ENCODE results near the gene GNAL. TPM values are rescaled to one million over a fixed set of nuclear protein-coding genes. Genes with fewer than 3 reads are reported as not detected.
A peak's percentile ranks its signal among the peaks of the same experiment; 100 is the strongest.

The GNAL gene
- total and polyA plus RNA-seq, 7 donors = 0.46 to 25.1 (median 13.2) TPM

DNA sequence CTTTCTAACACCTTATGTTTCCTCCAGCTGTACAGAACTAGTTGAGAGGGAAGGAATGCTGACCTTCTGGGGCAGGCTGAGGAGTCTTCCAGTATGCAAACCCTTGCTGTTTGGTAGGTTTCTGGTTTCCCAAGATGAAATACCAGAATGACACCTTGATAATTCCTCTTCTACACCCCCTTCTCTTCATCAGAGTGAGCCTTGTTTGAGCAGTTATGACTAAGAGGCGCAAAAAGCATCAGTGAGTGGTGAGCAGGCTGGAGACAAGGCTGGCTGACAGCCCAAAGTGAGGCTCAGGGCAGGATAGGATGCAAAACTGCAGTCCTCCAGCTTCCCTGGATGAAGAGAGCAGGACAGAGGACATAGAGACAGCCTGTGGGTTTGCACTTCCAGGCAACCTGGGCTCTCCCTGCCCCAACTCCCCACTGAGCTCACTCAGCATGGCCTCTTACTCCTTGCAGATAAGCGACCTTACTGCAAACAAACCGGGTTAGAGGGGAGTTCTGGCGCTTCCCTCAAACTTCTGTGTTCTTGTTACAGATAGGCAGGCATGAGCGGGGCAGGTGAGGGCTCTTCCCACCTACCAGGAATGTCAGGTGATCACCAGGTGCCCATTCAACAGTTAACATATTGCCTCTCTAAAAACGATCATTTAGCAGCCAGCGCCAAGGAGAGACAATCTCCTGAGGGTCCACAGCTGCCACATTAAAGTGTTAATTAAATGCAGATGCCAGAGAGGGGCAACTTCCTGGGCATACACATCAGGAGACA lies 213.6 kb downstream of the GNAL start:
- TF ChIP-seq, protein P1, sequence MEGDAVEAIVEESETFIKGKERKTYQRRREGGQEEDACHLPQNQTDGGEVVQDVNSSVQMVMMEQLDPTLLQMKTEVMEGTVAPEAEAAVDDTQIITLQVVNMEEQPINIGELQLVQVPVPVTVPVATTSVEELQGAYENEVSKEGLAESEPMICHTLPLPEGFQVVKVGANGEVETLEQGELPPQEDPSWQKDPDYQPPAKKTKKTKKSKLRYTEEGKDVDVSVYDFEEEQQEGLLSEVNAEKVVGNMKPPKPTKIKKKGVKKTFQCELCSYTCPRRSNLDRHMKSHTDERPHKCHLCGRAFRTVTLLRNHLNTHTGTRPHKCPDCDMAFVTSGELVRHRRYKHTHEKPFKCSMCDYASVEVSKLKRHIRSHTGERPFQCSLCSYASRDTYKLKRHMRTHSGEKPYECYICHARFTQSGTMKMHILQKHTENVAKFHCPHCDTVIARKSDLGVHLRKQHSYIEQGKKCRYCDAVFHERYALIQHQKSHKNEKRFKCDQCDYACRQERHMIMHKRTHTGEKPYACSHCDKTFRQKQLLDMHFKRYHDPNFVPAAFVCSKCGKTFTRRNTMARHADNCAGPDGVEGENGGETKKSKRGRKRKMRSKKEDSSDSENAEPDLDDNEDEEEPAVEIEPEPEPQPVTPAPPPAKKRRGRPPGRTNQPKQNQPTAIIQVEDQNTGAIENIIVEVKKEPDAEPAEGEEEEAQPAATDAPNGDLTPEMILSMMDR (IDR thresholded peaks at IDR 0.05) = no peak
- TF ChIP-seq EP300 (IDR thresholded peaks at IDR 0.05) (no peak), POLR2AphosphoS5 (IDR thresholded peaks at IDR 0.05) (no peak), POLR2A (IDR thresholded peaks at IDR 0.05) (no peak)
- 83 to 84% methylated on average over 7 of the region's 7 CpGs for WGBS, 2 donors
- no peak for DNase-seq
- H3K4me3 ChIP-seq = no peak overlapping the region
- peaks cover 3 to 42% (median 5%) of the 10 kb centered on the region in 4 donors for H3K36me3 ChIP-seq
- intact Hi-C loops (cut with DNase I) = no loop called here
- H3K4me1 ChIP-seq = peaks cover 0 to 11% (median 8%) of the 10 kb centered on the region in 4 donors
- H3K27me3 ChIP-seq = no peaks in the 10 kb centered on the region
- H3K27ac ChIP-seq = no peak overlapping the region
- H3K9me3 ChIP-seq = no peaks in the 10 kb centered on the region

DNA sequence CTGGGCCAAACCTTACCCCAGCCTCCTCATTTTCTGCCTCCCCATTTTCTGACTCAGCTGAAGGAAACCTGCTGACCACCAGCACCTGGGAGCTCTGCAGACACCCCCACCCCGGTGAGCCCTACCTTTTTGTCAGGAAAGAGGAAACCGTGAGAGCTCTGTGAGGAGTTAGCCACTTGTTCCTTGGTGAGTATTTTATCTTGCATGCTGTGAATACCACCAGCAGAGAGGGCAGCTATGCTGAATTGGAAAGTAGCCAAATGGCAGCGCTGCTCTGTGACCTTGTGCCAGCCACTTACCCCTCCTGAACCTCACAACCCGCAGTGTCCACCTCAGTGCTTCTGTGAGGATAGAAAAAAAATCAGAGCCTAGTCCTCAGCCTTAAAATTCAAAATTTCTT lies 216.5 kb downstream of the GNAL start:
- intact Hi-C loops (cut with DNase I) = loop anchor here (2.0 to 5.0 kb wide), 2 partner anchors 42 to 47 kb away; no protein-coding TSS in a partner anchor
- WGBS, 2 donors = 88 to 92% methylated on average over 4 of the region's 4 CpGs
- Histone ChIP-seq H3K4me1 (peaks cover 0 to 19% (median 18%) of the 10 kb centered on the region in 4 donors), H3K27me3 (no peaks in the 10 kb centered on the region), H3K4me3 (no peak overlapping the region), H3K9me3 (no peaks in the 10 kb centered on the region), H3K36me3 (peaks cover 0 to 33% (median 5%) of the 10 kb centered on the region in 4 donors), H3K27ac (no peak overlapping the region)
- no peak for DNase-seq
- TF ChIP-seq POLR2AphosphoS5 (IDR thresholded peaks at IDR 0.05) (no peak), POLR2A (IDR thresholded peaks at IDR 0.05) (no peak), EP300 (IDR thresholded peaks at IDR 0.05) (no peak)
- TF ChIP-seq, protein P1 (IDR thresholded peaks at IDR 0.05) = no peak

DNA sequence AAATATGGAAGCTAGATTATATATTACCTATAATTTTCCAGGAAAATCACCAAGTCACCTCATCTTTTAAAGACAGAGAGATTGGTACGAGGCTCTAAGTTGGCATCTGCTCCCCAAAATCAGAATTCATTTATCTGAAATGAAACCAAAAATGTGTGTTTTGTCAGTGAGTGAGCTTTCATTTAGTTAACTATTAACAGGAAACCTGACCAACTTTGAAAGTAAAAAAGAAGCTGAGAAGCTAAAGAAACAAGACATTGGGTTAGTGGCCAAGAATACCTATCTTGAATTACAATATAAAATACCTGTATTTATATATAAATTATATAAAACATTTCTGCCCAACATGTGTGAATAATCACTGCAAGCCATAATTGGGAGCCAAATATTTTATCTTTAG lies 217.1 kb downstream of the GNAL start:
- no peak for DNase-seq
- Histone ChIP-seq H3K36me3 (peaks cover 0 to 31% (median 5%) of the 10 kb centered on the region in 4 donors), H3K4me3 (no peak overlapping the region), H3K4me1 (peaks cover 0 to 19% (median 18%) of the 10 kb centered on the region in 4 donors), H3K9me3 (no peaks in the 10 kb centered on the region), H3K27me3 (no peaks in the 10 kb centered on the region), H3K27ac (no peak overlapping the region)
- 82 to 91% methylated on average over 1 of the region's 1 CpG for WGBS, 2 donors
- TF ChIP-seq POLR2AphosphoS5 (IDR thresholded peaks at IDR 0.05) = no peak
- TF ChIP-seq POLR2A (IDR thresholded peaks at IDR 0.05) = no peak
- intact Hi-C loops (cut with DNase I) = loop anchor here (2.0 to 5.0 kb wide), 2 partner anchors 41 to 47 kb away; no protein-coding TSS in a partner anchor

DNA sequence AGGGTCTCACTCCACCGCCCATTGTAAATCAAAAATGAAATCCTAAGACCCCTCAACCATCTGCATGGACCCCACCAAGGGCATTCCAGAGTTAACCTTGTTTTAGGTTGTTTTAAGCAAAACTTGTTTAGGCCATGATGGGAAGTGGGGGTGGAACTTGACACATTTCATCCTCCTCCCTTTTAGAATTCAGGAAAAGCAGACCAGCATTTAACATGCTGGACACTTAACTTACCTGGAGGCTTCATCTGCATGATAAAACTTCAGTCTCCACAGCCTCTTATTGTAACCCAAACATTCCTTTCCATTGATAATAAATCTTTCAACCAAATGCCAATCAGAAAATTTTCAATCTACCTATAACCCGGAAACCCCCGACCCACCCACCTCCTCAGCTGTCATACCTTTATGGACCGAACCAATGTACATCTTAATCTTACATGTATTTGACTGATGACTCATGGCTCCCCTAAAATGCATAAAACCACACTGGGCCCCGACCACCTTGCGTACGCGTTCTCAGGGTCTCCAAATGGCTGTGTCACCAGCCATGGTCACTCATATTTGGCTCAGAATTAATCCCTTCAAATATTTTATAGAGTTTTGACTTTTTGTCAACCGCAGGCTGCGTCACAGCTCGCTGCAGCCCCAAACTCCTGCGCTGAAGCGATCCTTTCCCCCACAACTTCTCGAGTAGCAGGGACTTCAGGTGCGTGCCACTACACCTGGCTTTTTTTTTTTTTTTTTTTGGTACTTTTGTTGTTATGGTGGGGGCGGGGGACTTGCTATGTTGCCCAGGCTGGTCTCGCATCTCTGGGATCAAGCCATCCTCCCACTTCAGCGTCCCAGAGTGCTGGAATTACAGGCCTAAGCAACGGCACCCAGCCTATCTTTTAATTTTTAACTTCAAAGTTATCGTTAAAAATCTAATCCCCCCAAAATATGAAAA lies 218.1 kb downstream of the GNAL start:
- DNase-seq = no peak
- no peak for TF ChIP-seq POLR2A (IDR thresholded peaks at IDR 0.05)
- TF ChIP-seq, protein P1 (IDR thresholded peaks at IDR 0.05) = no peak
- TF ChIP-seq POLR2AphosphoS5 (IDR thresholded peaks at IDR 0.05) = no peak
- no peak for TF ChIP-seq EP300 (IDR thresholded peaks at IDR 0.05)
- H3K4me3 ChIP-seq = peak overlapping the region; percentile 64 to 88 (median 75)
- H3K27ac ChIP-seq = peak overlapping the region; percentile 95 to 99 (median 98)
- no peaks in the 10 kb centered on the region for H3K27me3 ChIP-seq
- H3K36me3 ChIP-seq = peaks cover 0 to 24% (median 5%) of the 10 kb centered on the region in 4 donors
- 68 to 75% methylated on average over 20 of the region's 20 CpGs for WGBS, 2 donors
- H3K4me1 ChIP-seq = peaks cover 0 to 19% (median 18%) of the 10 kb centered on the region in 4 donors
- H3K9me3 ChIP-seq = no peaks in the 10 kb centered on the region
- intact Hi-C loops (cut with DNase I) = loop anchor here (2.0 to 5.0 kb wide), 2 partner anchors 40 to 48 kb away; no protein-coding TSS in a partner anchor

Data from sigmoid colon (tissue), 7 donors.